Caco-2 (cell line): ENCODE results near the gene SLC10A3. TPM values are rescaled to one million over a fixed set of nuclear protein-coding genes. Genes with fewer than 3 reads are reported as not detected.

Experiments used
- BruUV-seq: library from RNA; stranded (reverse); fragments of 400-500 nt; replicated peaks from 2 replicates; lab custom pipeline; 2021; lab: Mats Ljungman, UMichigan
- CTCF ChIA-PET: fragments of 300-600 bp; sonication (Branson Sonifier 250); formaldehyde crosslinking; loops from one replicate; lab custom pipeline; 2022; ENCODE audit warnings: antibody characterized with exemption; lab: Charles Lee
- POLR2A ChIA-PET: fragments of 300-600 bp; sonication (Branson Sonifier 250); formaldehyde crosslinking; loops from one replicate; lab custom pipeline; 2022; ENCODE audit warnings: antibody characterized with exemption; lab: Charles Lee
- DNase-seq, 2 experiments: peaks; one replicate each; pipeline versions ENCODE4 v3.0.0 to v3.0.0-alpha.2; 2020 to 2022
- H3K27me3 ChIP-seq: replicated peaks from 2 replicates; pipeline ENCODE4 v1.6.0; 2011; ENCODE audit warnings: low read length; ENCODE audit not compliant: control insufficient read depth, insufficient read depth
- H3K36me3 ChIP-seq: 2 replicates; pipeline ENCODE4 v1.5.1; 2011; ENCODE audit warnings: low read length; ENCODE audit not compliant: control insufficient read depth, insufficient read depth
- H3K4me1 ChIP-seq: fragments of 250-450 bp; sonication (Bioruptor Pico); 2 replicates; pipeline ENCODE4 v1.5.1; 2020; ENCODE audit warnings: mild to moderate bottlenecking
- H3K4me3 ChIP-seq: 2 replicates; pipeline ENCODE4 v1.5.1; 2011; ENCODE audit warnings: low read depth, mild to moderate bottlenecking, control low read depth, low read length
- H3K9me3 ChIP-seq: fragments of 250-450 bp; sonication (Bioruptor Pico); 2 replicates; pipeline ENCODE4 v1.5.1; 2020; ENCODE audit warnings: mild to moderate bottlenecking, moderate library complexity
- H3K27ac Mint-ChIP-seq: one replicate; pipeline ENCODE4 v1.8.0; 2022; ENCODE audit warnings: mixed read lengths; ENCODE audit not compliant: unreplicated experiment
- H3K27me3 Mint-ChIP-seq: one replicate; pipeline ENCODE4 v1.8.0; 2022; ENCODE audit warnings: mixed read lengths; ENCODE audit not compliant: insufficient read depth, unreplicated experiment
- H3K36me3 Mint-ChIP-seq: one replicate; pipeline ENCODE4 v1.8.0; 2022; ENCODE audit warnings: mild to moderate bottlenecking, mixed read lengths; ENCODE audit not compliant: insufficient read depth, unreplicated experiment
- H3K4me1 Mint-ChIP-seq: one replicate; pipeline ENCODE4 v1.8.0; 2022; ENCODE audit warnings: low read depth, mixed read lengths; ENCODE audit not compliant: unreplicated experiment
- H3K4me3 Mint-ChIP-seq: one replicate; pipeline ENCODE4 v1.8.0; 2022; ENCODE audit warnings: mild to moderate bottlenecking, moderate library complexity, mixed read lengths; ENCODE audit not compliant: unreplicated experiment
- H3K9me3 Mint-ChIP-seq: one replicate; pipeline ENCODE4 v1.8.0; 2022; ENCODE audit warnings: mixed read lengths; ENCODE audit not compliant: unreplicated experiment
- CTCF ChIP-seq, 2 experiments: fragments of 200-600 bp in 1 of 2; IDR thresholded peaks; 1 replicate in 1 of 2; 2 replicates in 1 of 2; pipeline versions ENCODE4 v1.5.1 to v1.8.0; 2011 to 2022; ENCODE audit warnings: antibody characterized with exemption in 1 of 2, control low read depth in 1 of 2, inconsistent platforms in 1 of 2, low read depth in 1 of 2, low read length in 1 of 2, mild to moderate bottlenecking in 1 of 2, moderate library complexity in 1 of 2; ENCODE audit not compliant: insufficient read depth in 1 of 2, severe bottlenecking in 1 of 2, unreplicated experiment in 1 of 2
- intact Hi-C: fragments of 100-400 bp; cut with micrococcal nuclease; formaldehyde crosslinking; loops from one replicate; pipeline ENCODE4 v1.10.0; 2022; ENCODE audit not compliant: unreplicated experiment
- total RNA-seq: library from RNA; stranded (reverse); gene quantifications from 2 replicates; pipeline ENCODE4 v1.2.3, GENCODE V29; 2022

The SLC10A3 gene
- total RNA-seq, 1 experiment from 2014 or later, result 22.5 TPM

GRCh38 chrX:154515090-154515965 lies 24.9 kb upstream of the SLC10A3 start:
- ChIA-PET POLR2A (interaction anchor here (1.1 to 2.0 kb wide), 2 partner anchors 25 to 29 kb away, joined by 3 to 8 read pairs; partner anchors contain the start of genes SLC10A3 and UBL4A), CTCF (interaction anchor here (0.6 to 0.7 kb wide), 2 partner anchors 12 to 15 kb away, joined by 3 read pairs; no protein-coding TSS in a partner anchor)
- no peak for DNase-seq

GRCh38 chrX:154513716-154514115 lies 23.3 kb upstream of the SLC10A3 start:
- no peak overlapping the region for H3K27ac Mint-ChIP-seq
- no peak overlapping the region for H3K4me3 ChIP-seq
- intact Hi-C loops, result no loop called here
- H3K4me1 ChIP-seq, result peaks cover 10% of the 10 kb centered on the region
- TF ChIP-seq CTCF (IDR thresholded peaks at IDR 0.05; ENCODE audit: insufficient read depth in 1 of 2, low read depth in 1 of 2, low read length in 1 of 2, severe bottlenecking in 1 of 2, unreplicated experiment in 1 of 2), result no peak
- H3K9me3 Mint-ChIP-seq, result no peaks in the 10 kb centered on the region
- H3K36me3 Mint-ChIP-seq, result peaks cover 10% of the 10 kb centered on the region
- no TSS peak for BruUV-seq
- H3K27me3 Mint-ChIP-seq, result no peaks in the 10 kb centered on the region
- no peaks in the 10 kb centered on the region for H3K27me3 ChIP-seq
- H3K9me3 ChIP-seq, result no peaks in the 10 kb centered on the region
- H3K4me3 Mint-ChIP-seq, result no peak overlapping the region
- peaks cover 6% of the 10 kb centered on the region for H3K4me1 Mint-ChIP-seq
- no peaks in the 10 kb centered on the region for H3K36me3 ChIP-seq
- ChIA-PET POLR2A (no interaction called here), CTCF (no interaction called here)
- DNase-seq, result no peak

More at GRCh38 chrX:154515090-154515965, 24.9 kb upstream of the SLC10A3 start:
- Histone ChIP-seq H3K9me3 (no peaks in the 10 kb centered on the region), H3K4me1 (peaks cover 10% of the 10 kb centered on the region), H3K36me3 (no peaks in the 10 kb centered on the region), H3K27me3 (no peaks in the 10 kb centered on the region), H3K4me3 (peak overlapping the region; percentile 79)
- Mint-ChIP-seq H3K9me3 (no peaks in the 10 kb centered on the region), H3K27ac (peak overlapping the region; percentile 39), H3K4me3 (peak overlapping the region; percentile 88), H3K36me3 (peaks cover 10% of the 10 kb centered on the region), H3K27me3 (no peaks in the 10 kb centered on the region), H3K4me1 (peaks cover 6% of the 10 kb centered on the region)
- TSS peak; percentile 54 for BruUV-seq
- TF ChIP-seq CTCF (IDR thresholded peaks at IDR 0.05; ENCODE audit: insufficient read depth in 1 of 2, low read depth in 1 of 2, low read length in 1 of 2, severe bottlenecking in 1 of 2, unreplicated experiment in 1 of 2), result no peak
- intact Hi-C loops, result loop anchor here (5.0 kb wide), 1 partner anchor 38 kb away; the partner anchor contains the start of gene LAGE3

- BruUV-seq, result no TSS peak
These were observed 22.6 kb upstream of the SLC10A3 start for GRCh38 chrX:154512879-154513553.

More at GRCh38 chrX:154512879-154513553, 22.6 kb upstream of the SLC10A3 start:
- H3K4me3 ChIP-seq, result no peak overlapping the region
- CTCF ChIA-PET, result no interaction called here
- no peak for TF ChIP-seq CTCF (IDR thresholded peaks at IDR 0.05; ENCODE audit: insufficient read depth in 1 of 2, low read depth in 1 of 2, low read length in 1 of 2, severe bottlenecking in 1 of 2, unreplicated experiment in 1 of 2)
- POLR2A ChIA-PET, result no interaction called here
- H3K36me3 ChIP-seq, result no peaks in the 10 kb centered on the region
- no peaks in the 10 kb centered on the region for H3K27me3 ChIP-seq
- Mint-ChIP-seq H3K27me3 (no peaks in the 10 kb centered on the region), H3K27ac (no peak overlapping the region), H3K4me3 (no peak overlapping the region), H3K9me3 (no peaks in the 10 kb centered on the region), H3K4me1 (peaks cover 3% of the 10 kb centered on the region), H3K36me3 (peaks cover 10% of the 10 kb centered on the region)
- no peaks in the 10 kb centered on the region for H3K9me3 ChIP-seq
- no peak for DNase-seq
- peaks cover 10% of the 10 kb centered on the region for H3K4me1 ChIP-seq
- intact Hi-C loops, result no loop called here
